K562 (cell line): Measurements from ENCODE around the gene CERCAM. TPM values are rescaled to one million over a fixed set of nuclear protein-coding genes. Genes with fewer than 3 reads are reported as not detected.
A peak's percentile ranks its signal among the peaks of the same experiment; 100 is the strongest.

ENCODE experiments used
- ATAC-seq: fragments of 200-7000 bp; cut with Tn5 transposase; 3 replicates; pipeline ENCODE4 v1.9.1; 2020; ENCODE audit warnings: moderate library complexity
- BruUV-seq: library from RNA; stranded (reverse); fragments of 400-500 nt; replicated peaks from 2 replicates; lab custom pipeline; 2021; lab: Mats Ljungman, UMichigan
- CTCF ChIA-PET: fragments of 300-600 bp; formaldehyde crosslinking; extraction: SDS; loops from one replicate; lab custom pipeline; 2021; ENCODE audit warnings: low intra/inter-chr PET ratio; lab: Yijun Ruan, JAX
- POLR2A ChIA-PET: fragments of 300-600, 350-650 bp; sonication (Branson Sonifier 250); formaldehyde crosslinking; extraction: SDS; loops from one replicate; lab custom pipeline; 2021; ENCODE audit warnings: antibody characterized with exemption, inconsistent platforms; lab: Yijun Ruan, JAX
- DNase-seq, 4 experiments: peaks; one replicate each; pipeline versions ENCODE4 v3.0.0 to v3.0.0-alpha.2; 2011 to 2018; ENCODE audit warnings: low spot score in 3 of 4, mixed read lengths in 3 of 4; ENCODE audit errors: extremely low read depth in 1 of 4
- FAIRE-seq: peaks from 2 replicates; lab custom pipeline; 2011; peaks lifted over from hg19 to GRCh38; lab: Jason Lieb, UNC
- H2AFZ ChIP-seq: 2 replicates; pipeline ENCODE4 v1.6.0; 2011; ENCODE audit warnings: low read depth, low read length, control low read depth, inconsistent platforms
- H3K27ac ChIP-seq: fragments of 200-600 bp; 3 replicates; pipeline ENCODE4 v1.8.0; 2011; ENCODE audit warnings: low read depth, mild to moderate bottlenecking, control low read depth, inconsistent platforms, low read length, moderate library complexity, mixed read lengths; ENCODE audit errors: extremely low read depth
- H3K27me3 ChIP-seq, 2 experiments: fragments of 300-600 bp in 1 of 2; 2 replicates in 1 of 2; 3 replicates in 1 of 2; pipeline versions ENCODE4 v1.6.0 to v1.8.0; 2011; ENCODE audit warnings: inconsistent platforms in 2 of 2, low read length in 2 of 2, mild to moderate bottlenecking in 1 of 2, mixed read lengths in 1 of 2, moderate library complexity in 1 of 2; ENCODE audit not compliant: control insufficient read depth in 2 of 2, insufficient read depth in 2 of 2
- H3K36me3 ChIP-seq: fragments of 300-600 bp; 3 replicates; pipeline ENCODE4 v1.8.0; 2011; ENCODE audit warnings: mild to moderate bottlenecking, low read length, inconsistent platforms; ENCODE audit not compliant: control insufficient read depth, insufficient read depth
- H3K4me1 ChIP-seq, 2 experiments: fragments of 200-600 bp in 1 of 2; replicated peaks in 1 of 2; 2 replicates in 1 of 2; 3 replicates in 1 of 2; pipeline versions ENCODE4 v1.5.1 to v1.8.0; 2011; ENCODE audit warnings: inconsistent platforms in 2 of 2, low read length in 2 of 2, mild to moderate bottlenecking in 1 of 2, mixed read lengths in 1 of 2, moderate library complexity in 1 of 2; ENCODE audit not compliant: control insufficient read depth in 2 of 2, insufficient read depth in 2 of 2
- H3K4me2 ChIP-seq: 2 replicates; pipeline ENCODE4 v1.6.1; 2011; ENCODE audit warnings: low read length, control low read depth, inconsistent platforms, mixed read lengths; ENCODE audit not compliant: insufficient read depth
- H3K4me3 ChIP-seq: fragments of 200-600 bp; sonication (generic), shearing (Covaris generic); 2 replicates; pipeline ENCODE4 v1.5.1; 2016; ENCODE audit warnings: control low read depth, inconsistent platforms
- H3K79me2 ChIP-seq: fragments of 200-600 bp; 3 replicates; pipeline ENCODE4 v1.8.0; 2011; ENCODE audit warnings: low read length, inconsistent platforms; ENCODE audit not compliant: control insufficient read depth, insufficient read depth
- H3K9ac ChIP-seq, 2 experiments: 2 replicates each; pipeline versions ENCODE4 v1.6.0 to v1.6.1; 2011; ENCODE audit warnings: low read depth in 2 of 2, low read length in 2 of 2, control low read depth in 1 of 2, inconsistent platforms in 1 of 2, mild to moderate bottlenecking in 1 of 2, mixed read lengths in 1 of 2; ENCODE audit not compliant: insufficient read depth in 1 of 2
- H3K9me1 ChIP-seq: one replicate; pipeline ENCODE4 v1.6.0; 2011; ENCODE audit warnings: inconsistent platforms, mild to moderate bottlenecking, low read length, moderate library complexity; ENCODE audit not compliant: control insufficient read depth, insufficient read depth
- H3K9me3 ChIP-seq: replicated peaks from 2 replicates; pipeline ENCODE4 v1.5.1; 2011; ENCODE audit warnings: low read depth, low read length, inconsistent platforms; ENCODE audit not compliant: control insufficient read depth, insufficient read depth
- H4K20me1 ChIP-seq: replicated peaks from 2 replicates; pipeline ENCODE4 v1.6.1; 2011; ENCODE audit warnings: low read length, inconsistent platforms, mixed read lengths; ENCODE audit not compliant: control insufficient read depth, insufficient read depth
- FOXK1 ChIP-seq: sonication (generic); formaldehyde crosslinking; IDR thresholded peaks from 2 replicates; pipeline ENCODE4 v1.8.0; 2022; ENCODE audit warnings: missing genetic modification reagents, mild to moderate bottlenecking, borderline replicate concordance
- GABPB1 ChIP-seq: sonication (generic); formaldehyde crosslinking; IDR thresholded peaks from 2 replicates; pipeline ENCODE4 v1.8.0; 2022; ENCODE audit warnings: mild to moderate bottlenecking, missing genetic modification reagents
- KAT7 ChIP-seq: sonication (generic); formaldehyde crosslinking; IDR thresholded peaks from 2 replicates; pipeline ENCODE4 v1.8.0; 2022; ENCODE audit warnings: missing genetic modification reagents, mild to moderate bottlenecking, borderline replicate concordance
- NCOR1 ChIP-seq: fragments of 450-650 bp; IDR thresholded peaks from 2 replicates; pipeline ENCODE4 v1.6.1; 2016; ENCODE audit warnings: mild to moderate bottlenecking, moderate library complexity
- NONO ChIP-seq, 2 experiments: fragments of 200-400 bp in 1 of 2; fragments of 450-650 bp in 1 of 2; formaldehyde crosslinking in 1 of 2; IDR thresholded peaks; 2 replicates each; pipeline ENCODE4 v1.6.1; 2017; ENCODE audit warnings: low read depth in 2 of 2, mild to moderate bottlenecking in 2 of 2, moderate library complexity in 2 of 2, low read length in 1 of 2
- ZNF586 ChIP-seq: fragments of 450-650 bp; formaldehyde crosslinking; conservative IDR thresholded peaks from 2 replicates; pipeline ENCODE4 v1.4.0; 2020; ENCODE audit warnings: mild to moderate bottlenecking, moderate library complexity
- ZNF75A ChIP-seq: fragments of 450-650 bp; formaldehyde crosslinking; IDR thresholded peaks from 2 replicates; pipeline ENCODE4 v1.4.0; 2020; ENCODE audit warnings: mild to moderate bottlenecking
- ZNF780A ChIP-seq: fragments of 250-450 bp; sonication (Bioruptor Pico); IDR thresholded peaks from 2 replicates; pipeline ENCODE4 v1.5.0; 2021; ENCODE audit warnings: mild to moderate bottlenecking
- WGBS: fragments of 100-300 bp; shearing (Covaris generic); methylation state at CpG from one replicate; pipeline ENCODE4 v1.1.6; 2016; ENCODE audit warnings: low coverage, mixed read lengths; ENCODE audit not compliant: insufficient coverage; ENCODE audit errors: missing lambda C conversion rate; 5-methylcytosine and 5-hydroxymethylcytosine counted together
- in situ Hi-C: fragments of 300-500 bp; cut with MboI; formaldehyde crosslinking; loops from 4 replicates; pipeline ENCODE4 v1.15.0; 2018; ENCODE audit warnings: inconsistent platforms, mixed read lengths
- intact Hi-C: fragments of 100-400 bp; cut with micrococcal nuclease; formaldehyde crosslinking; loops from 2 replicates; pipeline ENCODE4 v1.14.2; 2022
- polyA plus RNA-seq, 8 experiments: library from polyadenylated mRNA; depleted of rRNA in 4 of 8; stranded (reverse) in 5 of 8; unstranded in 3 of 8; fragments of >200 nt; fragmentation: Nextera tagmentation in 2 of 8; fragmentation: Illumina TruSeq in 1 of 8; extraction: Ambion mirVana in 2 of 8; extraction: Trizol in 1 of 8; gene quantifications; 2 replicates each; pipeline versions ENCODE4 v1.2.1 to v1.2.3, GENCODE V29; 2011 to 2014; ENCODE audit warnings: inconsistent platforms in 1 of 8, missing spikeins in 1 of 8
- total RNA-seq, 7 experiments: library from RNA; depleted of rRNA in 6 of 7; stranded (reverse); fragments of >200 nt in 6 of 7; fragmentation: Illumina TruSeq in 2 of 7; extraction: Trizol in 2 of 7; gene quantifications; 2 replicates each; pipeline versions ENCODE4 v1.2.1 to v1.2.3, GENCODE V29; 2011 to 2021; ENCODE audit warnings: low replicate concordance in 1 of 7
- TF ChIP-seq, protein P1 (sequence below), 2 experiments: fragments of 450-650 bp; IDR thresholded peaks; 2 replicates each; pipeline ENCODE4 v1.6.1; 2018; ENCODE audit warnings: mild to moderate bottlenecking in 2 of 2, low read depth in 1 of 2; ENCODE audit not compliant: partially characterized antibody in 2 of 2
- TF ChIP-seq, protein P2 (sequence below): fragments of 250-450 bp; sonication (Bioruptor Pico); IDR thresholded peaks from 2 replicates; pipeline ENCODE4 v1.4.0; 2020
- TF ChIP-seq, protein P3 (sequence below): sonication (generic); formaldehyde crosslinking; IDR thresholded peaks from 2 replicates; pipeline ENCODE4 v1.8.1; 2023; ENCODE audit warnings: mild to moderate bottlenecking, missing genetic modification reagents
- TF ChIP-seq, protein P4 (sequence below): fragments of 250-450 bp; sonication (Bioruptor Pico); IDR thresholded peaks from 2 replicates; pipeline ENCODE4 v1.4.0; 2020; ENCODE audit warnings: mild to moderate bottlenecking, moderate library complexity

CERCAM gene
- total and polyA plus RNA-seq, 9 of the 15 experiments (the other 6 are each of a cell fraction or from before 2014, with no cell fraction given) = 0.75 to 24.0 (median 18.0) TPM

DNA sequence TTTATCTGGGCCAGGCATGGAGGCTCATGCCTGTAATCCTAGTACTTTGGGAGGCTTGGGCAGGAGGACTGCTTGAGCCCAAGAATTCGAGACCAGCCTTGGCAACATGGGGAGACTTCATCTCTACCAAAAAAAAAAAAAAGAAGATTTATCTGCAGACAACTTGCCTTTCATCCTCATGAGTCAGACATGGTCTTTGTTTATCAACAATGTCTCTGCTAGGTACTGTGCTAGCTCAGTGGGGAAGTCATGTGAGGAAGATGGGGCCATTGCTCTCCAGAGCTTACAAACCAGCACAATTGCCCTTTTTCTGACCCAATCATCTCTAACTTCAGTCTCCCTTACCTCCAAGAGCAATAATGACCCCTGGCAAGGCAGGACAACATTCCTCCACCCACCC lies 47.9 kb upstream of the CERCAM start:
- Histone ChIP-seq H3K4me3 (peak overlapping the region; percentile 84; the same call in 1 of the 2 replicates), H3K27me3 (no peaks in the 10 kb centered on the region), H3K36me3 (peaks cover 29% of the 10 kb centered on the region), H3K4me1 (peaks cover 13 to 14% of the 10 kb centered on the region in 2 experiments), H4K20me1 (no peaks in the 10 kb centered on the region), H3K79me2 (peaks cover 53% of the 10 kb centered on the region), H3K9me1 (no peaks in the 10 kb centered on the region), H3K27ac (peak overlapping the region; percentile 18; the same call in 1 of the 3 replicates), H3K9me3 (no peaks in the 10 kb centered on the region), H2AFZ (no peak overlapping the region), H3K4me2 (peak overlapping the region; percentile 96), H3K9ac (peak overlapping the region; percentile 46 to 83; a peak in 2 of 4 replicates)
- FAIRE-seq (peak; percentile 65), DNase-seq (no peak), ATAC-seq (no peak)
- in situ Hi-C loops (loop anchor here (25.0 kb wide), 1 partner anchor 610 kb away; no protein-coding TSS in a partner anchor), intact Hi-C loops (no loop called here)
- POLR2A ChIA-PET = no interaction called here
- WGBS = 50% methylated on average over 1 of the region's 1 CpG
- no TSS peak for BruUV-seq
- CTCF ChIA-PET = no interaction called here
- TF ChIP-seq NCOR1 (no peak), GABPB1 (CRISPR knock-in tag) (no peak), KAT7 (CRISPR knock-in tag) (no peak), FOXK1 (no peak), NONO (IDR thresholded peaks at IDR 0.05; ENCODE audit: low read depth in 2 of 2, low read length in 1 of 2) (no peak), ZNF586 (CRISPR knock-in tag) (no peak), ZNF780A (CRISPR knock-in tag) (no peak), ZNF75A (no peak)
- TF ChIP-seq, protein P1, sequence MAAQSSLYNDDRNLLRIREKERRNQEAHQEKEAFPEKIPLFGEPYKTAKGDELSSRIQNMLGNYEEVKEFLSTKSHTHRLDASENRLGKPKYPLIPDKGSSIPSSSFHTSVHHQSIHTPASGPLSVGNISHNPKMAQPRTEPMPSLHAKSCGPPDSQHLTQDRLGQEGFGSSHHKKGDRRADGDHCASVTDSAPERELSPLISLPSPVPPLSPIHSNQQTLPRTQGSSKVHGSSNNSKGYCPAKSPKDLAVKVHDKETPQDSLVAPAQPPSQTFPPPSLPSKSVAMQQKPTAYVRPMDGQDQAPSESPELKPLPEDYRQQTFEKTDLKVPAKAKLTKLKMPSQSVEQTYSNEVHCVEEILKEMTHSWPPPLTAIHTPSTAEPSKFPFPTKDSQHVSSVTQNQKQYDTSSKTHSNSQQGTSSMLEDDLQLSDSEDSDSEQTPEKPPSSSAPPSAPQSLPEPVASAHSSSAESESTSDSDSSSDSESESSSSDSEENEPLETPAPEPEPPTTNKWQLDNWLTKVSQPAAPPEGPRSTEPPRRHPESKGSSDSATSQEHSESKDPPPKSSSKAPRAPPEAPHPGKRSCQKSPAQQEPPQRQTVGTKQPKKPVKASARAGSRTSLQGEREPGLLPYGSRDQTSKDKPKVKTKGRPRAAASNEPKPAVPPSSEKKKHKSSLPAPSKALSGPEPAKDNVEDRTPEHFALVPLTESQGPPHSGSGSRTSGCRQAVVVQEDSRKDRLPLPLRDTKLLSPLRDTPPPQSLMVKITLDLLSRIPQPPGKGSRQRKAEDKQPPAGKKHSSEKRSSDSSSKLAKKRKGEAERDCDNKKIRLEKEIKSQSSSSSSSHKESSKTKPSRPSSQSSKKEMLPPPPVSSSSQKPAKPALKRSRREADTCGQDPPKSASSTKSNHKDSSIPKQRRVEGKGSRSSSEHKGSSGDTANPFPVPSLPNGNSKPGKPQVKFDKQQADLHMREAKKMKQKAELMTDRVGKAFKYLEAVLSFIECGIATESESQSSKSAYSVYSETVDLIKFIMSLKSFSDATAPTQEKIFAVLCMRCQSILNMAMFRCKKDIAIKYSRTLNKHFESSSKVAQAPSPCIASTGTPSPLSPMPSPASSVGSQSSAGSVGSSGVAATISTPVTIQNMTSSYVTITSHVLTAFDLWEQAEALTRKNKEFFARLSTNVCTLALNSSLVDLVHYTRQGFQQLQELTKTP (IDR thresholded peaks at IDR 0.05; ENCODE audit: low read depth in 1 of 2, partially characterized antibody in 2 of 2) = no peak
- TF ChIP-seq, protein P2, sequence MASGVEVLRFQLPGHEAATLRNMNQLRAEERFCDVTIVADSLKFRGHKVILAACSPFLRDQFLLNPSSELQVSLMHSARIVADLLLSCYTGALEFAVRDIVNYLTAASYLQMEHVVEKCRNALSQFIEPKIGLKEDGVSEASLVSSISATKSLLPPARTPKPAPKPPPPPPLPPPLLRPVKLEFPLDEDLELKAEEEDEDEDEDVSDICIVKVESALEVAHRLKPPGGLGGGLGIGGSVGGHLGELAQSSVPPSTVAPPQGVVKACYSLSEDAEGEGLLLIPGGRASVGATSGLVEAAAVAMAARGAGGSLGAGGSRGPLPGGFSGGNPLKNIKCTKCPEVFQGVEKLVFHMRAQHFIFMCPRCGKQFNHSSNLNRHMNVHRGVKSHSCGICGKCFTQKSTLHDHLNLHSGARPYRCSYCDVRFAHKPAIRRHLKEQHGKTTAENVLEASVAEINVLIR (CRISPR knock-in tag) = no peak
- TF ChIP-seq, protein P3, sequence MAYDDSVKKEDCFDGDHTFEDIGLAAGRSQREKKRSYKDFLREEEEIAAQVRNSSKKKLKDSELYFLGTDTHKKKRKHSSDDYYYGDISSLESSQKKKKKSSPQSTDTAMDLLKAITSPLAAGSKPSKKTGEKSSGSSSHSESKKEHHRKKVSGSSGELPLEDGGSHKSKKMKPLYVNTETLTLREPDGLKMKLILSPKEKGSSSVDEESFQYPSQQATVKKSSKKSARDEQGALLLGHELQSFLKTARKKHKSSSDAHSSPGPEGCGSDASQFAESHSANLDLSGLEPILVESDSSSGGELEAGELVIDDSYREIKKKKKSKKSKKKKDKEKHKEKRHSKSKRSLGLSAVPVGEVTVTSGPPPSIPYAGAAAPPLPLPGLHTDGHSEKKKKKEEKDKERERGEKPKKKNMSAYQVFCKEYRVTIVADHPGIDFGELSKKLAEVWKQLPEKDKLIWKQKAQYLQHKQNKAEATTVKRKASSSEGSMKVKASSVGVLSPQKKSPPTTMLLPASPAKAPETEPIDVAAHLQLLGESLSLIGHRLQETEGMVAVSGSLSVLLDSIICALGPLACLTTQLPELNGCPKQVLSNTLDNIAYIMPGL (CRISPR knock-in tag) = no peak
- TF ChIP-seq, protein P4, sequence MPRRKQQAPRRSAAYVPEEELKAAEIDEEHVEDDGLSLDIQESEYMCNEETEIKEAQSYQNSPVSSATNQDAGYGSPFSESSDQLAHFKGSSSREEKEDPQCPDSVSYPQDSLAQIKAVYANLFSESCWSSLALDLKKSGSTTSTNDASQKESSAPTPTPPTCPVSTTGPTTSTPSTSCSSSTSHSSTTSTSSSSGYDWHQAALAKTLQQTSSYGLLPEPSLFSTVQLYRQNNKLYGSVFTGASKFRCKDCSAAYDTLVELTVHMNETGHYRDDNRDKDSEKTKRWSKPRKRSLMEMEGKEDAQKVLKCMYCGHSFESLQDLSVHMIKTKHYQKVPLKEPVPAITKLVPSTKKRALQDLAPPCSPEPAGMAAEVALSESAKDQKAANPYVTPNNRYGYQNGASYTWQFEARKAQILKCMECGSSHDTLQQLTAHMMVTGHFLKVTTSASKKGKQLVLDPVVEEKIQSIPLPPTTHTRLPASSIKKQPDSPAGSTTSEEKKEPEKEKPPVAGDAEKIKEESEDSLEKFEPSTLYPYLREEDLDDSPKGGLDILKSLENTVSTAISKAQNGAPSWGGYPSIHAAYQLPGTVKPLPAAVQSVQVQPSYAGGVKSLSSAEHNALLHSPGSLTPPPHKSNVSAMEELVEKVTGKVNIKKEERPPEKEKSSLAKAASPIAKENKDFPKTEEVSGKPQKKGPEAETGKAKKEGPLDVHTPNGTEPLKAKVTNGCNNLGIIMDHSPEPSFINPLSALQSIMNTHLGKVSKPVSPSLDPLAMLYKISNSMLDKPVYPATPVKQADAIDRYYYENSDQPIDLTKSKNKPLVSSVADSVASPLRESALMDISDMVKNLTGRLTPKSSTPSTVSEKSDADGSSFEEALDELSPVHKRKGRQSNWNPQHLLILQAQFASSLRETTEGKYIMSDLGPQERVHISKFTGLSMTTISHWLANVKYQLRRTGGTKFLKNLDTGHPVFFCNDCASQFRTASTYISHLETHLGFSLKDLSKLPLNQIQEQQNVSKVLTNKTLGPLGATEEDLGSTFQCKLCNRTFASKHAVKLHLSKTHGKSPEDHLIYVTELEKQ = no peak
